Mesendoderm (in vitro differentiated cells): ENCODE measurements around the gene NECAB3.

Experiments
- DNase-seq: peaks from one replicate; pipeline ENCODE4 v3.0.0; 2013
- H2AK5ac ChIP-seq: 2 replicates; pipeline ENCODE4 v1.6.1; 2013; ENCODE audit warnings: low read length, inconsistent platforms
- H2BK120ac ChIP-seq: 2 replicates; pipeline ENCODE4 v1.6.1; 2013; ENCODE audit warnings: low read depth, mild to moderate bottlenecking, low read length, moderate library complexity, mixed read lengths
- H2BK15ac ChIP-seq: replicated peaks from 2 replicates; pipeline ENCODE4 v1.6.1; 2013; ENCODE audit warnings: low read depth, mild to moderate bottlenecking, moderate library complexity
- H2BK5ac ChIP-seq: 2 replicates; pipeline ENCODE4 v1.6.1; 2013; ENCODE audit warnings: low read length, inconsistent platforms
- H3K18ac ChIP-seq: 2 replicates; pipeline ENCODE4 v1.6.1; 2013; ENCODE audit warnings: mild to moderate bottlenecking, low read length, mixed read lengths
- H3K23ac ChIP-seq: one replicate; pipeline ENCODE4 v1.6.1; 2013; ENCODE audit warnings: low read length
- H3K27ac ChIP-seq: 2 replicates; pipeline ENCODE4 v1.5.1; 2013; ENCODE audit warnings: low read depth, mild to moderate bottlenecking, inconsistent platforms, low read length, moderate library complexity
- H3K27me3 ChIP-seq: 2 replicates; pipeline ENCODE4 v1.6.1; 2013; ENCODE audit warnings: low read length, control low read depth, mild to moderate bottlenecking, inconsistent platforms; ENCODE audit not compliant: insufficient read depth, poor library complexity
- H3K36me3 ChIP-seq: 2 replicates; pipeline ENCODE4 v1.6.1; 2013; ENCODE audit warnings: low read length, inconsistent platforms; ENCODE audit not compliant: control insufficient read depth, insufficient read depth
- H3K4ac ChIP-seq: one replicate; pipeline ENCODE4 v1.6.1; 2013; ENCODE audit warnings: low read depth, mild to moderate bottlenecking, low read length, moderate library complexity
- H3K4me1 ChIP-seq: 2 replicates; pipeline ENCODE4 v1.6.1; 2013; ENCODE audit warnings: low read depth, low read length, inconsistent platforms; ENCODE audit not compliant: control insufficient read depth
- H3K4me2 ChIP-seq: 2 replicates; pipeline ENCODE4 v1.6.1; 2013; ENCODE audit warnings: low read length
- H3K4me3 ChIP-seq: 2 replicates; pipeline ENCODE4 v1.5.1; 2013; ENCODE audit warnings: mild to moderate bottlenecking, low read length
- H3K56ac ChIP-seq: one replicate; pipeline ENCODE4 v1.6.1; 2013; ENCODE audit warnings: low read length
- H3K79me1 ChIP-seq: 2 replicates; pipeline ENCODE4 v1.6.1; 2013; ENCODE audit warnings: low read length, inconsistent platforms
- H3K79me2 ChIP-seq: 2 replicates; pipeline ENCODE4 v1.6.1; 2013; ENCODE audit warnings: mild to moderate bottlenecking, low read length; ENCODE audit not compliant: control insufficient read depth, insufficient read depth
- H3K9ac ChIP-seq: 2 replicates; pipeline ENCODE4 v1.6.1; 2013; ENCODE audit warnings: low read length, inconsistent platforms
- H4K5ac ChIP-seq: one replicate; pipeline ENCODE4 v1.6.1; 2013; ENCODE audit warnings: low read length
- H4K8ac ChIP-seq: one replicate; pipeline ENCODE4 v1.6.1; 2013; ENCODE audit warnings: low read depth, mild to moderate bottlenecking, control low read depth, low read length, moderate library complexity
- WGBS: extraction: QIAGEN DNeasy Blood & Tissue Kit; methylation state at CpG from one replicate; pipeline ENCODE4 v1.1.7; 2013; ENCODE audit warnings: low lambda C conversion rate, missing lambda C conversion rate; ENCODE audit not compliant: insufficient coverage; ENCODE audit errors: extremely low coverage; 5-methylcytosine and 5-hydroxymethylcytosine counted together

NECAB3 gene

GRCh38 chr20:33630507-33630906, 43.7 kb downstream of the NECAB3 start:
- no peak overlapping the region for H2BK15ac ChIP-seq
- DNase-seq: no peak
- H2BK5ac ChIP-seq: no peak overlapping the region
- H3K4me1 ChIP-seq: no peaks in the 10 kb centered on the region
- H2BK120ac ChIP-seq: no peak overlapping the region
- H3K36me3 ChIP-seq: peaks cover 3% of the 10 kb centered on the region
- H3K9ac ChIP-seq: no peak overlapping the region
- no peak overlapping the region for H2AK5ac ChIP-seq
- no peaks in the 10 kb centered on the region for H3K79me2 ChIP-seq
- no peak overlapping the region for H3K56ac ChIP-seq
- WGBS: no CpG with 5 or more reads among the region's 4 CpGs
- H3K27ac ChIP-seq: no peak overlapping the region
- no peak overlapping the region for H3K4ac ChIP-seq
- H3K18ac ChIP-seq: no peak overlapping the region
- no peak overlapping the region for H3K4me3 ChIP-seq
- no peak overlapping the region for H4K8ac ChIP-seq
- H4K5ac ChIP-seq: no peak overlapping the region
- H3K79me1 ChIP-seq: no peaks in the 10 kb centered on the region
- H3K23ac ChIP-seq: no peak overlapping the region
- no peaks in the 10 kb centered on the region for H3K27me3 ChIP-seq
- no peak overlapping the region for H3K4me2 ChIP-seq

DNA sequence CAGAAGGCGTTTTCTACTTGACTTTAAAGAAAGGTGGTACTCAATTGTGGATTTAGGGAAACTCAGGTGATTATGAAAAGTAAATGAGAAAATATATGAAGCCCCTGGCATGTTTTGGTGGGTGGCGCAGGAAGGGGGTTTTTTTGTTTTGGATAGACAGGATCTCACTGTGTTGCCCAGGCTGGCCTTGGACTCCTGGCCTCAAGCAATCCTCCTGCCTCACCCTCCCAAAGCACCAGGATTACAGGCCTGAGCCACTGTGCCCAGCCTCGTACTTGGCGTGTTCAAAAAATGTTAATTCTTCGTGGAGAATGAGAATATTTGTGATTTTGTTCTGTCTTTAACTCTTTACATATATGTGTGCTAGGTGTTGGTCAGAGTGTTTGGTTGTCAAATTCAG, 44.2 kb downstream of the NECAB3 start:
- no peak overlapping the region for H3K4ac ChIP-seq
- no peaks in the 10 kb centered on the region for H3K79me1 ChIP-seq
- no peak overlapping the region for H4K5ac ChIP-seq
- H3K9ac ChIP-seq: no peak overlapping the region
- DNase-seq: no peak
- no peak overlapping the region for H3K27ac ChIP-seq
- H3K18ac ChIP-seq: no peak overlapping the region
- no peak overlapping the region for H2BK15ac ChIP-seq
- H3K36me3 ChIP-seq: peaks cover 3% of the 10 kb centered on the region
- H3K27me3 ChIP-seq: no peaks in the 10 kb centered on the region
- H3K4me1 ChIP-seq: no peaks in the 10 kb centered on the region
- no peak overlapping the region for H3K56ac ChIP-seq
- no peak overlapping the region for H4K8ac ChIP-seq
- no CpG with 5 or more reads among the region's 5 CpGs for WGBS
- no peaks in the 10 kb centered on the region for H3K79me2 ChIP-seq
- H2BK5ac ChIP-seq: no peak overlapping the region
- no peak overlapping the region for H3K4me3 ChIP-seq
- no peak overlapping the region for H3K23ac ChIP-seq
- no peak overlapping the region for H2AK5ac ChIP-seq
- H3K4me2 ChIP-seq: no peak overlapping the region
- H2BK120ac ChIP-seq: no peak overlapping the region

- no peaks in the 10 kb centered on the region for H3K79me1 ChIP-seq
- no peak overlapping the region for H4K5ac ChIP-seq
- H3K4me2 ChIP-seq: no peak overlapping the region
- no peak overlapping the region for H2AK5ac ChIP-seq
- H2BK15ac ChIP-seq: no peak overlapping the region
- no peak overlapping the region for H3K9ac ChIP-seq
- H3K36me3 ChIP-seq: peaks cover 3% of the 10 kb centered on the region
- H4K8ac ChIP-seq: no peak overlapping the region
- no CpG with 5 or more reads among the region's 10 CpGs for WGBS
- H2BK120ac ChIP-seq: no peak overlapping the region
- no peak overlapping the region for H2BK5ac ChIP-seq
- no peak overlapping the region for H3K18ac ChIP-seq
- no peaks in the 10 kb centered on the region for H3K79me2 ChIP-seq
- no peak overlapping the region for H3K4me3 ChIP-seq
- no peaks in the 10 kb centered on the region for H3K27me3 ChIP-seq
- H3K4me1 ChIP-seq: no peaks in the 10 kb centered on the region
- H3K56ac ChIP-seq: no peak overlapping the region
- no peak overlapping the region for H3K23ac ChIP-seq
- H3K27ac ChIP-seq: no peak overlapping the region
- no peak overlapping the region for H3K4ac ChIP-seq
- DNase-seq: no peak
Observed at GRCh38 chr20:33629533-33629932, 44.7 kb downstream of the NECAB3 start.

GRCh38 chr20:33627577-33628216, 46.5 kb downstream of the NECAB3 start:
- H4K8ac ChIP-seq: no peak overlapping the region
- no peaks in the 10 kb centered on the region for H3K79me2 ChIP-seq
- H3K56ac ChIP-seq: no peak overlapping the region
- H3K4me1 ChIP-seq: no peaks in the 10 kb centered on the region
- no peak overlapping the region for H3K9ac ChIP-seq
- H4K5ac ChIP-seq: no peak overlapping the region
- no peak overlapping the region for H3K4me2 ChIP-seq
- H3K36me3 ChIP-seq: peaks cover 3% of the 10 kb centered on the region
- no peak overlapping the region for H3K4me3 ChIP-seq
- H2AK5ac ChIP-seq: no peak overlapping the region
- no peak overlapping the region for H3K23ac ChIP-seq
- H2BK5ac ChIP-seq: no peak overlapping the region
- H3K27ac ChIP-seq: no peak overlapping the region
- no peak overlapping the region for H2BK120ac ChIP-seq
- no peaks in the 10 kb centered on the region for H3K27me3 ChIP-seq
- no peak overlapping the region for H3K4ac ChIP-seq
- no peak for DNase-seq
- no peak overlapping the region for H3K18ac ChIP-seq
- H2BK15ac ChIP-seq: no peak overlapping the region
- no peaks in the 10 kb centered on the region for H3K79me1 ChIP-seq
- whole genome bisulfite sequencing: 100% methylated on average over 1 of the region's 4 CpGs

DNA sequence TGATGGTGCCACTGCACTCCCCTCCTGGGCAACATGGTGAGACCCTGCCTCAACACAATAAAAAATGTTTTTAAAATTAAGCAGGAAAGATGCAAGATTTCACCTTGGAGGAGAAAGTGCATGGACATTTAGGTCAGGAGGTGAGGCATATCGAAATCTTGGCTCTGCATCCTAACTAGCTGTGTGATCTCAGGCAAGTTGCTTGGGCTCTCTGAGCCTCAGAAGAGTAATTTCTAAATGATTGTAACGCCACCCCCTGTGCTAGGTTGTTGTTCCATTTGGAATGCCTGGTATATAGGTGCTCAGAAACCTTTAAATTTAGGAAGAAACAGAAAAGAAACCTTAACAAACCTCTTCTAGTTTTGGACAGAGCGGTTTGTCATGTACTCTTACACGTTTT, 48.0 kb downstream of the NECAB3 start:
- Histone ChIP-seq H3K4ac (no peak overlapping the region), H3K56ac (no peak overlapping the region), H3K18ac (no peak overlapping the region), H2BK120ac (no peak overlapping the region), H3K27me3 (no peaks in the 10 kb centered on the region), H3K4me1 (no peaks in the 10 kb centered on the region), H3K79me1 (no peaks in the 10 kb centered on the region), H2AK5ac (no peak overlapping the region), H3K36me3 (no peaks in the 10 kb centered on the region), H3K23ac (no peak overlapping the region), H3K4me2 (no peak overlapping the region), H3K9ac (no peak overlapping the region), H4K8ac (no peak overlapping the region), H3K27ac (no peak overlapping the region), H3K79me2 (no peaks in the 10 kb centered on the region), H3K4me3 (no peak overlapping the region), H4K5ac (no peak overlapping the region), H2BK15ac (no peak overlapping the region), H2BK5ac (no peak overlapping the region)
- no CpG with 5 or more reads among the region's 4 CpGs for WGBS
- DNase-seq: no peak

DNA sequence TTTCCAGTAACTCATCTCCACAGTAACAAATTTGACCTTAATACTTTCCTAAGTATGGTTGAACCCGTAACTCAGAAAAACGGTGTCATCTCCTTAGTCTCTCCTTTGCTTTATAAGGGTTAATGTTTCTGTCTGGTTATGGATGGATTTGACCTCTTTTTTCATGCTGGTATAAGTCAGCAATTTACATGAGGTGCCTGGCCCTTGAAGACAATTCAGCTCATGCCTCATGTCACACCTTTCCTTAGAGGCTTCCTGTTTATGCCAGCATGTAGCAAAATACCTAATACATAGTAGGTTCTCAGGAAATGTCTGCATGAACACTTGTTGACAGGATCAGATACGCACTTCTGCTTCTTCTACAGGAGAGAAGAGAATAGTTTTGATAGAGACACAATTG, 49.8 kb downstream of the NECAB3 start:
- H2BK5ac ChIP-seq: no peak overlapping the region
- no peak overlapping the region for H3K9ac ChIP-seq
- H3K27me3 ChIP-seq: no peaks in the 10 kb centered on the region
- H3K4me2 ChIP-seq: no peak overlapping the region
- H2BK15ac ChIP-seq: no peak overlapping the region
- H2AK5ac ChIP-seq: no peak overlapping the region
- no peak overlapping the region for H3K18ac ChIP-seq
- H3K56ac ChIP-seq: no peak overlapping the region
- no peak overlapping the region for H3K4me3 ChIP-seq
- H2BK120ac ChIP-seq: no peak overlapping the region
- DNase-seq: no peak
- no peak overlapping the region for H3K4ac ChIP-seq
- H4K8ac ChIP-seq: no peak overlapping the region
- no peaks in the 10 kb centered on the region for H3K79me1 ChIP-seq
- H3K79me2 ChIP-seq: no peaks in the 10 kb centered on the region
- H3K4me1 ChIP-seq: no peaks in the 10 kb centered on the region
- no peak overlapping the region for H3K27ac ChIP-seq
- no peak overlapping the region for H3K23ac ChIP-seq
- no CpG with 5 or more reads among the region's 3 CpGs for WGBS
- no peak overlapping the region for H4K5ac ChIP-seq
- H3K36me3 ChIP-seq: no peaks in the 10 kb centered on the region
